GM12878 (cell line): ENCODE data around the gene MFSD6. TPM values are rescaled to one million over a fixed set of nuclear protein-coding genes. Genes with fewer than 3 reads are reported as not detected.

Experiments used
- ATAC-seq: fragments of 200-7000 bp; cut with Tn5 transposase; 3 replicates; pipeline ENCODE4 v1.9.1; 2020; ENCODE audit warnings: mild to moderate bottlenecking, moderate library complexity
- BruUV-seq: library from RNA; stranded (reverse); fragments of 400-500 nt; replicated peaks from 2 replicates; lab custom pipeline; 2021; lab: Mats Ljungman, UMichigan
- CTCF ChIA-PET: fragments of 300-600 bp; sonication (Branson Sonifier 250); formaldehyde crosslinking; extraction: SDS; loops from one replicate; lab custom pipeline; 2021; ENCODE audit warnings: inconsistent platforms; lab: Yijun Ruan, JAX
- POLR2A ChIA-PET: fragments of 350-600 bp; formaldehyde crosslinking; extraction: SDS; loops from one replicate; lab custom pipeline; 2021; ENCODE audit warnings: inconsistent platforms; lab: Charles Lee
- RAD21 ChIA-PET: fragments of 300-600 bp; sonication (Branson Sonifier 250); formaldehyde crosslinking; loops from one replicate; lab custom pipeline; 2023; ENCODE audit warnings: antibody characterized with exemption; ENCODE audit not compliant: unreplicated experiment; lab: Charles Lee
- SMC1A ChIA-PET: fragments of 300-600 bp; sonication (Branson Sonifier 250); formaldehyde crosslinking; loops from one replicate; lab custom pipeline; 2023; ENCODE audit not compliant: unreplicated experiment, uncharacterized antibody; lab: Charles Lee
- DNase-seq: peaks from one replicate; pipeline ENCODE4 v3.0.0-alpha.2; 2011; ENCODE audit warnings: low read depth, low spot score
- FAIRE-seq: peaks from 3 replicates; lab custom pipeline; 2011; peaks lifted over from hg19 to GRCh38; lab: Jason Lieb, UNC
- H2AFZ ChIP-seq: 2 replicates; pipeline ENCODE4 v1.6.0; 2011; ENCODE audit warnings: low read depth, low read length, control low read depth; ENCODE audit not compliant: control insufficient read depth
- H3K27ac ChIP-seq: 2 replicates; pipeline ENCODE4 v1.5.1; 2011; ENCODE audit warnings: control low read depth; ENCODE audit not compliant: control insufficient read depth, insufficient read depth
- H3K27me3 ChIP-seq, 2 experiments: replicated peaks in 1 of 2; 2 replicates each; pipeline versions ENCODE4 v1.6.0 to v1.6.1; 2011; ENCODE audit warnings: low read length in 1 of 2; ENCODE audit not compliant: control insufficient read depth in 2 of 2, insufficient read depth in 2 of 2
- H3K36me3 ChIP-seq, 2 experiments: 2 replicates each; pipeline ENCODE4 v1.5.1; 2011; ENCODE audit warnings: low read length in 1 of 2; ENCODE audit not compliant: control insufficient read depth in 2 of 2, insufficient read depth in 2 of 2
- H3K4me1 ChIP-seq: 2 replicates; pipeline ENCODE4 v1.6.1; 2011; ENCODE audit warnings: mild to moderate bottlenecking, low read length, moderate library complexity, mixed read lengths; ENCODE audit not compliant: control insufficient read depth, insufficient read depth
- H3K4me2 ChIP-seq: 2 replicates; pipeline ENCODE4 v1.6.0; 2011; ENCODE audit warnings: control low read depth; ENCODE audit not compliant: control insufficient read depth, insufficient read depth
- H3K4me3 ChIP-seq: fragments of 200-600 bp; sonication (generic); 2 replicates; pipeline ENCODE4 v1.5.1; 2016
- H3K79me2 ChIP-seq: 2 replicates; pipeline ENCODE4 v1.6.0; 2011; ENCODE audit warnings: low read length; ENCODE audit not compliant: control insufficient read depth, insufficient read depth
- H3K9ac ChIP-seq: 2 replicates; pipeline ENCODE4 v1.8.0; 2011; ENCODE audit warnings: low read length, control low read depth, mixed read lengths; ENCODE audit not compliant: control insufficient read depth, insufficient read depth
- H3K9me3 ChIP-seq: replicated peaks from 3 replicates; pipeline ENCODE4 v1.5.1; 2011; ENCODE audit warnings: mild to moderate bottlenecking, low read length; ENCODE audit not compliant: control insufficient read depth, insufficient read depth
- H4K20me1 ChIP-seq: 2 replicates; pipeline ENCODE4 v1.6.0; 2011; ENCODE audit not compliant: control insufficient read depth, insufficient read depth
- ATF3 ChIP-seq: IDR thresholded peaks from 2 replicates; pipeline ENCODE4 v1.6.1; 2011; ENCODE audit warnings: low read depth, mild to moderate bottlenecking, low read length, moderate library complexity, borderline replicate concordance; ENCODE audit errors: extremely low read depth
- CTCF ChIP-seq, 3 experiments: IDR thresholded peaks in 2 of 3; conservative IDR thresholded peaks in 1 of 3; 2 replicates each; pipeline ENCODE4 v1.5.1; 2011; ENCODE audit warnings: low read depth in 3 of 3, low read length in 3 of 3, mild to moderate bottlenecking in 3 of 3, control low read depth in 2 of 3, moderate library complexity in 2 of 3, inconsistent platforms in 1 of 3, mixed read lengths in 1 of 3; ENCODE audit not compliant: control insufficient read depth in 2 of 3, insufficient read depth in 1 of 3; ENCODE audit errors: extremely low read depth in 1 of 3
- LARP7 ChIP-seq: fragments of 450-650 bp; IDR thresholded peaks from 2 replicates; pipeline ENCODE4 v1.6.1; 2017; ENCODE audit warnings: mild to moderate bottlenecking
- POU2F2 ChIP-seq: IDR thresholded peaks from 3 replicates; pipeline ENCODE4 v1.6.1; 2011; ENCODE audit warnings: low read depth, mild to moderate bottlenecking, low read length, borderline replicate concordance
- SRF ChIP-seq, 2 experiments: IDR thresholded peaks; 2 replicates each; pipeline ENCODE4 v1.6.1; 2011; ENCODE audit warnings: low read depth in 2 of 2, low read length in 2 of 2, mild to moderate bottlenecking in 1 of 2, moderate library complexity in 1 of 2
- WRNIP1 ChIP-seq: IDR thresholded peaks from 2 replicates; pipeline ENCODE4 v1.6.1; 2011; ENCODE audit warnings: low read depth, low read length, improper control_type of control experiment, borderline replicate concordance
- YBX1 ChIP-seq: fragments of 450-650 bp; IDR thresholded peaks from 2 replicates; pipeline ENCODE4 v1.6.1; 2016; ENCODE audit warnings: antibody characterized with exemption
- ZBTB33 ChIP-seq: fragments of 450-650 bp; IDR thresholded peaks from 2 replicates; pipeline ENCODE4 v1.6.1; 2017; ENCODE audit warnings: mild to moderate bottlenecking
- ZNF622 ChIP-seq: fragments of 450-650 bp; IDR thresholded peaks from 2 replicates; pipeline ENCODE4 v1.6.1; 2017; ENCODE audit warnings: mild to moderate bottlenecking, inconsistent platforms
- WGBS: methylation state at CpG from one replicate; pipeline ENCODE4 v1.1.6; 2016; ENCODE audit warnings: low lambda C conversion rate; ENCODE audit not compliant: insufficient replicate concordance, insufficient coverage; ENCODE audit errors: missing lambda C conversion rate; 5-methylcytosine and 5-hydroxymethylcytosine counted together
- in situ Hi-C: fragments of 300-500 bp; cut with MboI; formaldehyde crosslinking; loops from 9 replicates; pipeline ENCODE4 v1.14.3; 2018; ENCODE audit warnings: mixed read lengths
- intact Hi-C: fragments of 100-400 bp; cut with micrococcal nuclease; formaldehyde crosslinking; loops from one replicate; pipeline ENCODE4 v1.14.2; 2022; ENCODE audit not compliant: unreplicated experiment
- polyA plus RNA-seq, 11 experiments: library from polyadenylated mRNA; depleted of rRNA in 4 of 11; unstranded in 6 of 11; stranded (reverse) in 5 of 11; fragments of >200 nt; fragmentation: Nextera tagmentation in 4 of 11; fragmentation: Illumina TruSeq in 1 of 11; extraction: Ambion mirVana in 4 of 11; extraction: Trizol in 1 of 11; gene quantifications; 1 replicate in 1 of 11; 2 replicates in 10 of 11; pipeline versions ENCODE4 v1.2.1 to v1.2.3, GENCODE V29; 2011 to 2016; ENCODE audit warnings: inconsistent platforms in 2 of 11, missing spikeins in 2 of 11, low read depth in 1 of 11
- total RNA-seq, 4 experiments: library from RNA; depleted of rRNA in 3 of 4; stranded (reverse); fragments of >200 nt in 3 of 4; fragmentation: Illumina TruSeq in 1 of 4; extraction: Trizol in 1 of 4; gene quantifications; 2 replicates each; pipeline versions ENCODE4 v1.2.1 to v1.2.3, GENCODE V29; 2013 to 2021
- TF ChIP-seq, protein P1 (sequence below): fragments of 450-650 bp; conservative IDR thresholded peaks from 2 replicates; pipeline ENCODE4 v1.6.1; 2017; ENCODE audit warnings: mild to moderate bottlenecking, moderate library complexity

MFSD6 gene
- total and polyA plus RNA-seq, 10 of the 15 experiments (the other 5 are each of a cell fraction or from before 2014, with no cell fraction given): 6.7 to 42.6 (median 24.2) TPM

- CTCF ChIA-PET: interaction anchor here (1.3 to 1.7 kb wide), 6 partner anchors 11 to 198 kb away, joined by 3 to 4 read pairs (median 3); no protein-coding TSS in a partner anchor
- H3K9ac ChIP-seq: no peak overlapping the region
- peaks cover 0 to 8% of the 10 kb centered on the region in 2 experiments; a peak in 1 of 4 replicates for H3K36me3 ChIP-seq
- in situ Hi-C loops: no loop called here
- 93% methylated on average over 2 of the region's 2 CpGs for WGBS
- H2AFZ ChIP-seq: no peak overlapping the region
- H3K4me2 ChIP-seq: no peak overlapping the region
- no TSS peak for BruUV-seq
- DNase-seq (no peak), FAIRE-seq (no peak), ATAC-seq (no peak)
- TF ChIP-seq CTCF (IDR thresholded peaks at IDR 0.05 in 2 of 3, conservative IDR thresholded peaks at IDR 0.05 in 1 of 3; ENCODE audit: control insufficient read depth in 2 of 3, extremely low read depth in 1 of 3, insufficient read depth in 1 of 3, low read depth in 3 of 3, low read length in 3 of 3) (0 out of 6 replicates have a peak, but pooled peaks of 1 of the 3 experiments have one; percentile 1), POU2F2 (no peak)
- H3K27ac ChIP-seq: no peak overlapping the region
- H4K20me1 ChIP-seq: no peaks in the 10 kb centered on the region
- no peaks in the 10 kb centered on the region for H3K4me1 ChIP-seq
- no peaks in the 10 kb centered on the region for H3K9me3 ChIP-seq
- SMC1A ChIA-PET: interaction anchor here (0.7 to 1.8 kb wide), 8 partner anchors 11 to 148 kb away, joined by 3 to 8 read pairs (median 4); no protein-coding TSS in a partner anchor
- H3K4me3 ChIP-seq: no peak overlapping the region
- H3K27me3 ChIP-seq: no peaks in the 10 kb centered on the region
- no peaks in the 10 kb centered on the region for H3K79me2 ChIP-seq
- RAD21 ChIA-PET: interaction anchor here (1.0 to 1.2 kb wide), 2 partner anchors 11 to 14 kb away, joined by 3 to 4 read pairs; no protein-coding TSS in a partner anchor
- intact Hi-C loops: no loop called here
- POLR2A ChIA-PET: interaction anchor here (0.6 to 1.5 kb wide), 2 partner anchors 9 to 19 kb away, joined by 3 to 4 read pairs; no protein-coding TSS in a partner anchor
Observed at GRCh38 chr2:190481339-190481738, 73.2 kb downstream of the MFSD6 start.

- intact Hi-C loops: no loop called here
- peaks cover 0 to 8% of the 10 kb centered on the region in 2 experiments; a peak in 1 of 4 replicates for H3K36me3 ChIP-seq
- BruUV-seq: no TSS peak
- no peaks in the 10 kb centered on the region for H3K4me1 ChIP-seq
- SMC1A ChIA-PET: interaction anchor here (0.6 to 1.6 kb wide), 5 partner anchors 25 to 710 kb away, joined by 3 to 4 read pairs (median 3); no protein-coding TSS in a partner anchor
- RAD21 ChIA-PET: interaction anchor here (0.6 kb wide), 1 partner anchor 225 kb away, joined by 3 read pairs; no protein-coding TSS in a partner anchor
- no peak overlapping the region for H3K4me3 ChIP-seq
- H2AFZ ChIP-seq: no peak overlapping the region
- in situ Hi-C loops: no loop called here
- CTCF ChIA-PET: interaction anchor here (1.3 to 1.4 kb wide), 2 partner anchors 67 to 197 kb away, joined by 3 read pairs; no protein-coding TSS in a partner anchor
- H3K27ac ChIP-seq: no peak overlapping the region
- H3K4me2 ChIP-seq: no peak overlapping the region
- no peaks in the 10 kb centered on the region for H3K79me2 ChIP-seq
- POLR2A ChIA-PET: no interaction called here
- ATAC-seq (no peak), DNase-seq (no peak), FAIRE-seq (no peak)
- H3K9me3 ChIP-seq: no peaks in the 10 kb centered on the region; the same call in 2 of the 3 replicates
- H4K20me1 ChIP-seq: no peaks in the 10 kb centered on the region
- H3K27me3 ChIP-seq: no peaks in the 10 kb centered on the region
- no peak overlapping the region for H3K9ac ChIP-seq
- TF ChIP-seq YBX1: no peak
- no peak for TF ChIP-seq LARP7
- TF ChIP-seq, protein P1, sequence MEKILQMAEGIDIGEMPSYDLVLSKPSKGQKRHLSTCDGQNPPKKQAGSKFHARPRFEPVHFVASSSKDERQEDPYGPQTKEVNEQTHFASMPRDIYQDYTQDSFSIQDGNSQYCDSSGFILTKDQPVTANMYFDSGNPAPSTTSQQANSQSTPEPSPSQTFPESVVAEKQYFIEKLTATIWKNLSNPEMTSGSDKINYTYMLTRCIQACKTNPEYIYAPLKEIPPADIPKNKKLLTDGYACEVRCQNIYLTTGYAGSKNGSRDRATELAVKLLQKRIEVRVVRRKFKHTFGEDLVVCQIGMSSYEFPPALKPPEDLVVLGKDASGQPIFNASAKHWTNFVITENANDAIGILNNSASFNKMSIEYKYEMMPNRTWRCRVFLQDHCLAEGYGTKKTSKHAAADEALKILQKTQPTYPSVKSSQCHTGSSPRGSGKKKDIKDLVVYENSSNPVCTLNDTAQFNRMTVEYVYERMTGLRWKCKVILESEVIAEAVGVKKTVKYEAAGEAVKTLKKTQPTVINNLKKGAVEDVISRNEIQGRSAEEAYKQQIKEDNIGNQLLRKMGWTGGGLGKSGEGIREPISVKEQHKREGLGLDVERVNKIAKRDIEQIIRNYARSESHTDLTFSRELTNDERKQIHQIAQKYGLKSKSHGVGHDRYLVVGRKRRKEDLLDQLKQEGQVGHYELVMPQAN: no peak
- TF ChIP-seq SRF (IDR thresholded peaks at IDR 0.05; ENCODE audit: low read depth in 2 of 2, low read length in 2 of 2): no peak
- TF ChIP-seq ZBTB33: no peak
- no peak for TF ChIP-seq WRNIP1
- no peak for TF ChIP-seq ZNF622
- no peak for TF ChIP-seq ATF3
Observed at GRCh38 chr2:190482451-190482850, 74.3 kb downstream of the MFSD6 start.
